Measurements from ENCODE around the gene VSIG10. TPM values are rescaled to one million over a fixed set of nuclear protein-coding genes. Genes with fewer than 3 reads are reported as not detected.
"Not testable (repeated sequence)": the region's sequence is repeated elsewhere in the genome, so short reads cannot be mapped to it uniquely, and the experiment has no call there.

Gene VSIG10
- total RNA-seq = 1 to 10 TPM; 3.7 to 4.4 TPM

- peak; percentile 25 for DNase-seq
- H3K27ac Mint-ChIP-seq = no peak within 1 kb of the TSS
- H3K27me3 Mint-ChIP-seq = peaks cover 13% of the 10 kb centered on the region
- peak within 1 kb of the TSS; percentile 71 for H3K4me3 Mint-ChIP-seq
- H3K4me1 Mint-ChIP-seq = peaks cover 6% of the 10 kb centered on the region
- CTCF ChIA-PET = interaction anchor here (1.0 to 1.3 kb wide), 2 partner anchors 16 to 38 kb away, joined by 3 to 4 read pairs; no protein-coding TSS in a partner anchor
- no peaks in the 10 kb centered on the region for H3K36me3 Mint-ChIP-seq (ENCODE audit: low read depth)
- H3K9me3 Mint-ChIP-seq = no peaks in the 10 kb centered on the region
- POLR2A ChIA-PET = no interaction called here
Observed at GRCh38 chr12:118103601-118104382, at the start of gene VSIG10. VSIG10 (minus strand) TSS chr12:118104011; CDS start chr12:118103671, 340 bp downstream.

DNA sequence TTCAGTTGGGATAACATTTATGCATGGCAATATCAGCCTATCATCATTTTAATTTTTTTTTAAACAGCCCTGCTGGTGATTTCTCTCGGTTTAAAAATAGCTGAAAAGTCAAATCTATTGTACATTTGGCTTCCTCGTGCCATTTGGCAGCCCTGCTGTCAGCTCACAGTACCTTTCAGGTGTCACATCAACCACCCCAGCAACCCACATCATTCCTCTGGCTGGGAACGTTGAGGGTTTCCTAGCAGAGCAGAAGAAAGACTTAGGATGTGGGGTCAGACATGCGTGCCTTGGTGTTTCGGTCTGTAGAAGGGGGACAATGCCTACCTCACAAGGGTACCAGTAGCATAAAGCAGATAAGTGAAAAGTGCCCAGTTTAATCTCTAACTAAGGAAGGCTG lies 47.9 kb upstream of the VSIG10 start:
- H3K36me3 Mint-ChIP-seq (ENCODE audit: low read depth) = peaks cover 30% of the 10 kb centered on the region
- H3K9me3 Mint-ChIP-seq = no peaks in the 10 kb centered on the region
- H3K4me3 Mint-ChIP-seq = no peak overlapping the region
- no peak for DNase-seq
- H3K27ac Mint-ChIP-seq = no peak overlapping the region
- H3K4me1 Mint-ChIP-seq = no peaks in the 10 kb centered on the region
- POLR2A ChIA-PET = interaction anchor here (0.8 kb wide), 1 partner anchor 16 kb away, joined by 3 read pairs; the partner anchor contains the start of gene PEBP1
- CTCF ChIA-PET = no interaction called here
- no peaks in the 10 kb centered on the region for H3K27me3 Mint-ChIP-seq

GRCh38 chr12:118150625-118151024 lies 46.8 kb upstream of the VSIG10 start:
- CTCF ChIA-PET = interaction anchor here (1.6 kb wide), 1 partner anchor 30 kb away, joined by 4 read pairs; no protein-coding TSS in a partner anchor
- POLR2A ChIA-PET = no interaction called here

GRCh38 chr12:118148287-118148686 lies 44.5 kb upstream of the VSIG10 start:
- no peaks in the 10 kb centered on the region for H3K9me3 Mint-ChIP-seq
- no peak overlapping the region for H3K4me3 Mint-ChIP-seq
- peaks cover 48% of the 10 kb centered on the region for H3K36me3 Mint-ChIP-seq (ENCODE audit: low read depth)
- DNase-seq = no peak
- ChIA-PET CTCF (no interaction called here), POLR2A (interaction anchor here (0.9 to 1.6 kb wide), 2 partner anchors 12 to 227 kb away, joined by 3 to 4 read pairs; no protein-coding TSS in a partner anchor)
- H3K27ac Mint-ChIP-seq = no peak overlapping the region
- H3K4me1 Mint-ChIP-seq = peaks cover 8% of the 10 kb centered on the region
- no peaks in the 10 kb centered on the region for H3K27me3 Mint-ChIP-seq

More at GRCh38 chr12:118150625-118151024, 46.8 kb upstream of the VSIG10 start:
- H3K9me3 Mint-ChIP-seq = no peaks in the 10 kb centered on the region
- H3K36me3 Mint-ChIP-seq (ENCODE audit: low read depth) = peaks cover 35% of the 10 kb centered on the region
- no peak for DNase-seq
- H3K27me3 Mint-ChIP-seq = no peaks in the 10 kb centered on the region
- no peaks in the 10 kb centered on the region for H3K4me1 Mint-ChIP-seq
- H3K4me3 Mint-ChIP-seq = no peak overlapping the region
- no peak overlapping the region for H3K27ac Mint-ChIP-seq

DNA sequence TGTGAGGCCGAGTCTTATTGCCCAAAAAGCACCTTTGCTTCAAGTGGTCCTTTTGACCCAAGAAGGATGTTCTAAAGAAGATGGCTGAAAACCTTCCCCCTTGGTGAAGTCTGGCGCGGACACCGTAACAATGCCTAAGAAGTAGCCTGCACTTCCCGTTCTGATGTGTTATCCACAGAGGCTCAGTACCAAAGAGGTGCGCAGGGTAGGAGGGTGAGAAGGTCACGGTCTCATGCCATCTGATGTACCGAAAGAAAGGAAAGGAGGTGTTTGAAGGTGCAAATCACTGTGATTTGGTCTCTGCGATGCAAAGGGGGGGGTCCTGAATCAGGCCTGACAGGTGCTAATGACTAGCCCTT lies 42.0 kb upstream of the VSIG10 start:
- POLR2A ChIA-PET = interaction anchor here (1.1 to 2.2 kb wide), 2 partner anchors 10 to 20 kb away, joined by 5 to 6 read pairs; partner anchors contain the start of gene PEBP1
- Mint-ChIP-seq H3K9me3 (no peaks in the 10 kb centered on the region), H3K27ac (no peak overlapping the region), H3K4me3 (no peak overlapping the region), H3K27me3 (no peaks in the 10 kb centered on the region), H3K4me1 (peaks cover 10% of the 10 kb centered on the region), H3K36me3 (ENCODE audit: low read depth) (peaks cover 50% of the 10 kb centered on the region)
- CTCF ChIA-PET = no interaction called here
- no peak for DNase-seq

DNA sequence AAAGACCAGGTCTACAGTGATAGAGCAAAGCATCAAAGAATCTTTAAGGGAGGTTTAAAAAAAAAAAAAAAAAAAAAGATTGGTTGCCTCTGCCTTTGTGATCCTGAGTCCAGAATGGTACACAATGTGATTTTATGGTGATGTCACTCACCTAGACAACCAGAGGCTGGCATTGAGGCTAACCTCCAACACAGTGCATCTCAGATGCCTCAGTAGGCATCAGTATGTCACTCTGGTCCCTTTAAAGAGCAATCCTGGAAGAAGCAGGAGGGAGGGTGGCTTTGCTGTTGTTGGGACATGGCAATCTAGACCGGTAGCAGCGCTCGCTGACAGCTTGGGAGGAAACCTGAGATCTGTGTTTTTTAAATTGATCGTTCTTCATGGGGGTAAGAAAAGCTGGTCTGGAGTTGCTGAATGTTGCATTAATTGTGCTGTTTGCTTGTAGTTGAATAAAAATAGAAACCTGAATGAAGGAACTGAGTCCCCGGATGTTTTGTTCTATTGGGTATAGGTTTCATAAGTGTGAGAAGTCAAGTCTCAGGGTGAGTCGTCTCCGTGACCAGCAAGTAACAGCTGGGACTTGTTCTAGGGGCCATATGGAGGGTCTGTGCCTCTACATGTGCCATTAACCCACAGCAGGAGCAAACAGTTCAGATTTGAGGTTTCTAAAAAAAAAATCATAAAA lies 41.4 kb upstream of the VSIG10 start:
- DNase-seq = no peak
- H3K36me3 Mint-ChIP-seq (ENCODE audit: low read depth) = peaks cover 50% of the 10 kb centered on the region
- H3K9me3 Mint-ChIP-seq = no peaks in the 10 kb centered on the region
- CTCF ChIA-PET = no interaction called here
- H3K4me1 Mint-ChIP-seq = peaks cover 10% of the 10 kb centered on the region
- peak overlapping the region; percentile 49 for H3K27ac Mint-ChIP-seq
- no peak overlapping the region for H3K4me3 Mint-ChIP-seq
- POLR2A ChIA-PET = interaction anchor here (1.1 to 2.2 kb wide), 2 partner anchors 9 kb away, joined by 3 to 6 read pairs; partner anchors contain the start of gene PEBP1
- no peaks in the 10 kb centered on the region for H3K27me3 Mint-ChIP-seq

GRCh38 chr12:118144499-118144898 lies 40.7 kb upstream of the VSIG10 start:
- Mint-ChIP-seq H3K27me3 (no peaks in the 10 kb centered on the region), H3K27ac (no peak overlapping the region), H3K4me3 (no peak overlapping the region), H3K9me3 (no peaks in the 10 kb centered on the region), H3K4me1 (peaks cover 10% of the 10 kb centered on the region), H3K36me3 (ENCODE audit: low read depth) (peaks cover 56% of the 10 kb centered on the region)
- CTCF ChIA-PET = no interaction called here
- no peak for DNase-seq
- POLR2A ChIA-PET = interaction anchor here (1.1 kb wide), 1 partner anchor 8 kb away, joined by 3 read pairs; no protein-coding TSS in a partner anchor

GRCh38 chr12:118140825-118141224 lies 37.0 kb upstream of the VSIG10 start:
- H3K4me1 Mint-ChIP-seq = peaks cover 28% of the 10 kb centered on the region
- ChIA-PET CTCF (interaction anchor here (1.7 to 1.8 kb wide), 2 partner anchors 19 to 235 kb away, joined by 7 read pairs; partner anchors contain the start of gene SUDS3), POLR2A (interaction anchor here (1.7 to 2.2 kb wide), 2 partner anchors 12 to 18 kb away, joined by 4 to 5 read pairs; no protein-coding TSS in a partner anchor)
- peaks cover 51% of the 10 kb centered on the region for H3K36me3 Mint-ChIP-seq (ENCODE audit: low read depth)
- H3K9me3 Mint-ChIP-seq = no peaks in the 10 kb centered on the region
- no peak overlapping the region for H3K4me3 Mint-ChIP-seq
- H3K27ac Mint-ChIP-seq = no peak overlapping the region
- no peak for DNase-seq
- no peaks in the 10 kb centered on the region for H3K27me3 Mint-ChIP-seq

- no peaks in the 10 kb centered on the region for H3K27me3 Mint-ChIP-seq
- H3K27ac Mint-ChIP-seq = peak overlapping the region; percentile 84
- peaks cover 29% of the 10 kb centered on the region for H3K36me3 Mint-ChIP-seq (ENCODE audit: low read depth)
- peak overlapping the region; percentile 82 for H3K4me3 Mint-ChIP-seq
- no peak for DNase-seq
- ChIA-PET POLR2A (interaction anchor here (0.7 to 2.8 kb wide), 6 partner anchors 7 to 240 kb away, joined by 3 to 31 read pairs (median 8); partner anchors contain the start of genes RFC5, SUDS3 and WSB2), CTCF (interaction anchor here (1.3 to 3.2 kb wide), 5 partner anchors 16 to 241 kb away, joined by 3 to 27 read pairs (median 7); partner anchors contain the start of gene SUDS3)
- peaks cover 29% of the 10 kb centered on the region for H3K4me1 Mint-ChIP-seq
- no peaks in the 10 kb centered on the region for H3K9me3 Mint-ChIP-seq
Observed at GRCh38 chr12:118137148-118137678, 33.4 kb upstream of the VSIG10 start.

- Mint-ChIP-seq H3K4me3 (peak overlapping the region; percentile 82), H3K9me3 (no peaks in the 10 kb centered on the region), H3K4me1 (peaks cover 33% of the 10 kb centered on the region), H3K36me3 (ENCODE audit: low read depth) (peaks cover 24% of the 10 kb centered on the region), H3K27ac (peak overlapping the region; percentile 84), H3K27me3 (no peaks in the 10 kb centered on the region)
- peak; percentile 28 for DNase-seq
- POLR2A ChIA-PET = interaction anchor here (0.7 to 2.8 kb wide), 14 partner anchors 8 to 240 kb away, joined by 3 to 31 read pairs (median 6); partner anchors contain the start of genes RFC5, SUDS3 and WSB2
- CTCF ChIA-PET = interaction anchor here (0.5 to 3.2 kb wide), 8 partner anchors 10 to 242 kb away, joined by 3 to 27 read pairs (median 6); partner anchors contain the start of gene SUDS3
Observed at GRCh38 chr12:118136559-118137003, 32.8 kb upstream of the VSIG10 start.

- Mint-ChIP-seq H3K9me3 (no peaks in the 10 kb centered on the region), H3K4me3 (peak within 1 kb of the TSS; percentile 82), H3K36me3 (ENCODE audit: low read depth) (peaks cover 20% of the 10 kb centered on the region), H3K4me1 (peaks cover 33% of the 10 kb centered on the region), H3K27ac (peak within 1 kb of the TSS; percentile 84), H3K27me3 (no peaks in the 10 kb centered on the region)
- DNase-seq = peak; percentile 94
- POLR2A ChIA-PET = interaction anchor here (0.7 to 2.8 kb wide), 14 partner anchors 9 to 241 kb away, joined by 3 to 31 read pairs (median 6); partner anchors contain the start of genes RFC5, SUDS3 and WSB2
- CTCF ChIA-PET = interaction anchor here (0.5 to 3.2 kb wide), 15 partner anchors 11 to 242 kb away, joined by 3 to 27 read pairs (median 4); partner anchors contain the start of gene SUDS3
Observed at GRCh38 chr12:118135788-118136558, 32.2 kb upstream of the VSIG10 start, which contains the start of gene PEBP1. PEBP1 (plus strand) TSS chr12:118136124; CDS start chr12:118136210, 86 bp downstream.

GRCh38 chr12:118129436-118129835 lies 25.6 kb upstream of the VSIG10 start:
- CTCF ChIA-PET = interaction anchor here (1.2 kb wide), 1 partner anchor 8 kb away, joined by 4 read pairs; no protein-coding TSS in a partner anchor
- DNase-seq; H3K27me3 Mint-ChIP-seq; H3K4me1 Mint-ChIP-seq; POLR2A ChIA-PET; H3K9me3 Mint-ChIP-seq; H3K36me3 Mint-ChIP-seq (ENCODE audit: low read depth); H3K4me3 Mint-ChIP-seq; H3K27ac Mint-ChIP-seq: not testable (repeated sequence)

All from activated CD4-positive, alpha-beta memory T cell treated with anti-CD3 and anti-CD28 coated beads, Interleukin-2, amount 10 ng/mL, durations not matched to agents 7 days and 5 days (primary cell).